K562 (cell line): ENCODE data around the gene TRAF5. TPM values are rescaled to one million over a fixed set of nuclear protein-coding genes. Genes with fewer than 3 reads are reported as not detected.
"Not testable (repeated sequence)": the region's sequence is repeated elsewhere in the genome, so short reads cannot be mapped to it uniquely, and the experiment has no call there.

Source experiments
- ADNP ChIP-seq: fragments of 200-800 bp; sonication (Bioruptor generic); IDR thresholded peaks from 2 replicates; pipeline ENCODE4 v1.6.1; 2016; ENCODE audit warnings: missing genetic modification characterization, missing compliant biosample characterization
- ARNT ChIP-seq, 2 experiments: fragments of 450-650 bp; IDR thresholded peaks; 2 replicates each; pipeline ENCODE4 v1.6.1; 2016; ENCODE audit warnings: mild to moderate bottlenecking in 1 of 2
- CBFA2T2 ChIP-seq: fragments of 450-650 bp; conservative IDR thresholded peaks from 2 replicates; pipeline ENCODE4 v1.6.1; 2017; ENCODE audit warnings: mild to moderate bottlenecking
- CBFA2T3 ChIP-seq: fragments of 450-650 bp; IDR thresholded peaks from 2 replicates; pipeline ENCODE4 v1.6.1; 2017
- CC2D1A ChIP-seq: fragments of 450-650 bp; IDR thresholded peaks from 2 replicates; pipeline ENCODE4 v1.6.1; 2017; ENCODE audit warnings: mild to moderate bottlenecking
- CREB1 ChIP-seq, 2 experiments: sonication (generic) in 1 of 2; formaldehyde crosslinking in 1 of 2; IDR thresholded peaks; 2 replicates each; pipeline versions ENCODE4 v1.6.1 to v1.8.0; 2012 to 2022; ENCODE audit warnings: inconsistent platforms in 1 of 2, mild to moderate bottlenecking in 1 of 2, missing genetic modification reagents in 1 of 2, moderate library complexity in 1 of 2
- CXXC5 ChIP-seq: fragments of 250-450 bp; sonication (Bioruptor Pico); IDR thresholded peaks from 2 replicates; pipeline ENCODE4 v1.8.0; 2022; ENCODE audit warnings: inconsistent platforms, mild to moderate bottlenecking, moderate library complexity
- DPF2 ChIP-seq: fragments of 450-650 bp; IDR thresholded peaks from 2 replicates; pipeline ENCODE4 v1.6.1; 2016
- FOXM1 ChIP-seq, 2 experiments: fragments of 450-650 bp in 1 of 2; sonication (generic) in 1 of 2; formaldehyde crosslinking in 1 of 2; IDR thresholded peaks; 2 replicates each; pipeline versions ENCODE4 v1.6.1 to v1.9.0; 2017 to 2022; ENCODE audit warnings: low read depth in 2 of 2, mild to moderate bottlenecking in 2 of 2, missing genetic modification reagents in 1 of 2, moderate library complexity in 1 of 2
- HDAC2 ChIP-seq: fragments of 450-650 bp; IDR thresholded peaks from 2 replicates; pipeline ENCODE4 v1.6.1; 2016; ENCODE audit warnings: mild to moderate bottlenecking
- HDAC3 ChIP-seq: fragments of 450-650 bp; IDR thresholded peaks from 2 replicates; pipeline ENCODE4 v1.6.1; 2018; ENCODE audit warnings: borderline replicate concordance, mild to moderate bottlenecking, moderate library complexity; ENCODE audit not compliant: partially characterized antibody
- JUN ChIP-seq, 2 experiments: sonication (generic) in 1 of 2; formaldehyde crosslinking in 1 of 2; IDR thresholded peaks; 2 replicates each; pipeline versions ENCODE4 v1.6.1 to v1.8.0; 2012 to 2022; ENCODE audit warnings: borderline replicate concordance in 2 of 2, mild to moderate bottlenecking in 2 of 2, improper control_type of control experiment in 1 of 2, low read depth in 1 of 2, low read length in 1 of 2, missing genetic modification reagents in 1 of 2
- JUND ChIP-seq, 2 experiments: IDR thresholded peaks; 2 replicates in 1 of 2; 3 replicates in 1 of 2; pipeline ENCODE4 v1.6.1; 2011; ENCODE audit warnings: borderline replicate concordance in 2 of 2, low read depth in 2 of 2, low read length in 2 of 2, improper control_type of control experiment in 1 of 2, missing biosample characterization in 1 of 2, missing genetic modification characterization in 1 of 2, missing genetic modification reagents in 1 of 2
- KDM1A ChIP-seq, 2 experiments: fragments of 450-650 bp; IDR thresholded peaks; 2 replicates each; pipeline ENCODE4 v1.6.1; 2016; ENCODE audit warnings: mild to moderate bottlenecking in 2 of 2
- KLF16 ChIP-seq: IDR thresholded peaks from 2 replicates; pipeline ENCODE4 v1.6.1; 2016; ENCODE audit warnings: antibody characterized with exemption
- MLLT1 ChIP-seq, 2 experiments: fragments of 450-650 bp; IDR thresholded peaks; 2 replicates each; pipeline ENCODE4 v1.6.1; 2016
- NFIC ChIP-seq: fragments of 450-650 bp; IDR thresholded peaks from 2 replicates; pipeline ENCODE4 v1.6.1; 2017; ENCODE audit warnings: mild to moderate bottlenecking, inconsistent platforms
- PML ChIP-seq: IDR thresholded peaks from 2 replicates; pipeline ENCODE4 v1.6.1; 2012; ENCODE audit warnings: low read length, inconsistent platforms
- POLR2AphosphoS5 ChIP-seq: IDR thresholded peaks from 2 replicates; pipeline ENCODE4 v1.6.1; 2011; ENCODE audit warnings: mild to moderate bottlenecking, low read depth, low read length, moderate library complexity; ENCODE audit not compliant: control insufficient read depth, insufficient read depth
- SMARCA4 ChIP-seq: fragments of 450-650 bp; IDR thresholded peaks from 2 replicates; pipeline ENCODE4 v1.6.1; 2016
- SMARCE1 ChIP-seq: fragments of 450-650 bp; IDR thresholded peaks from 2 replicates; pipeline ENCODE4 v1.7.1; 2016; ENCODE audit warnings: mild to moderate bottlenecking
- SOX6 ChIP-seq: fragments of 450-650 bp; IDR thresholded peaks from 2 replicates; pipeline ENCODE4 v1.6.1; 2014; ENCODE audit warnings: mild to moderate bottlenecking
- STAT5A ChIP-seq: IDR thresholded peaks from 2 replicates; pipeline ENCODE4 v1.6.1; 2012; ENCODE audit warnings: low read length, inconsistent platforms, borderline replicate concordance
- TAL1 ChIP-seq: fragments of 450-650 bp; IDR thresholded peaks from 2 replicates; pipeline ENCODE4 v1.6.1; 2016; ENCODE audit warnings: mild to moderate bottlenecking
- TBL1XR1 ChIP-seq, 2 experiments: IDR thresholded peaks; 2 replicates each; pipeline ENCODE4 v1.6.1; 2012; ENCODE audit warnings: improper control_type of control experiment in 2 of 2, low read length in 2 of 2, mild to moderate bottlenecking in 1 of 2
- TEAD4 ChIP-seq, 2 experiments: sonication (generic) in 1 of 2; formaldehyde crosslinking in 1 of 2; IDR thresholded peaks; 2 replicates each; pipeline versions ENCODE4 v1.6.1 to v1.8.0; 2012 to 2022; ENCODE audit warnings: borderline replicate concordance in 1 of 2, inconsistent platforms in 1 of 2, low read length in 1 of 2, mild to moderate bottlenecking in 1 of 2, missing genetic modification reagents in 1 of 2
- TRIM24 ChIP-seq, 2 experiments: fragments of 450-650 bp; IDR thresholded peaks; 2 replicates each; pipeline ENCODE4 v1.6.1; 2016
- VEZF1 ChIP-seq: fragments of 200-800 bp; sonication (Bioruptor generic); IDR thresholded peaks from 2 replicates; pipeline ENCODE4 v1.6.1; 2017; ENCODE audit warnings: missing genetic modification characterization, missing compliant biosample characterization
- polyA plus RNA-seq, 8 experiments: library from polyadenylated mRNA; depleted of rRNA in 4 of 8; stranded (reverse) in 5 of 8; unstranded in 3 of 8; fragments of >200 nt; fragmentation: Nextera tagmentation in 2 of 8; fragmentation: Illumina TruSeq in 1 of 8; extraction: Ambion mirVana in 2 of 8; extraction: Trizol in 1 of 8; gene quantifications; 2 replicates each; pipeline versions ENCODE4 v1.2.1 to v1.2.3, GENCODE V29; 2011 to 2014; ENCODE audit warnings: inconsistent platforms in 1 of 8, missing spikeins in 1 of 8
- total RNA-seq, 7 experiments: library from RNA; depleted of rRNA in 6 of 7; stranded (reverse); fragments of >200 nt in 6 of 7; fragmentation: Illumina TruSeq in 2 of 7; extraction: Trizol in 2 of 7; gene quantifications; 2 replicates each; pipeline versions ENCODE4 v1.2.1 to v1.2.3, GENCODE V29; 2011 to 2021; ENCODE audit warnings: low replicate concordance in 1 of 7

The TRAF5 gene
- total and polyA plus RNA-seq, 9 of the 15 experiments (the other 6 are each of a cell fraction or from before 2014, with no cell fraction given), result 2.0 to 9.3 (median 5.3) TPM

GRCh38 chr1:211321646-211322045 is 5.0 kb upstream of the TRAF5 start (continued):
- TF ChIP-seq TEAD4 (IDR thresholded peaks at IDR 0.05; ENCODE audit: low read length), result peak; percentile 81
- not testable (repeated sequence) for TF ChIP-seq TEAD4 (CRISPR knock-in tag; IDR thresholded peaks at IDR 0.05; ENCODE audit: borderline replicate concordance); JUN (CRISPR knock-in tag; IDR thresholded peaks at IDR 0.05; ENCODE audit: borderline replicate concordance); JUND (tag; IDR thresholded peaks at IDR 0.05; ENCODE audit: borderline replicate concordance, low read depth, low read length); CREB1 (CRISPR knock-in tag; IDR thresholded peaks at IDR 0.05); FOXM1 (CRISPR knock-in tag; IDR thresholded peaks at IDR 0.05; ENCODE audit: low read depth)
- TF ChIP-seq KLF16, result peak; percentile 56; the same call in 1 of the 2 replicates
- TF ChIP-seq PML, result peak; percentile 49; the same call in 1 of the 2 replicates
- TF ChIP-seq TBL1XR1 (IDR thresholded peaks at IDR 0.05; ENCODE audit: low read length in 2 of 2), result peak in 1 of 2 experiments; percentile 22; a peak in 1 of 4 replicates
- TF ChIP-seq KDM1A (IDR thresholded peaks at IDR 0.05), result peak; percentile 93 to 94
- TF ChIP-seq CBFA2T3, result peak; percentile 95
- TF ChIP-seq TAL1, result peak; percentile 92
- peak; percentile 77 to 80 for TF ChIP-seq TRIM24 (IDR thresholded peaks at IDR 0.05)
- TF ChIP-seq NFIC, result peak; percentile 55
- peak; percentile 74; the same call in 1 of the 2 replicates for TF ChIP-seq CC2D1A
- TF ChIP-seq HDAC2, result peak; percentile 84; the same call in 1 of the 2 replicates
- peak; percentile 85 for TF ChIP-seq SMARCE1
- peak; percentile 91 for TF ChIP-seq SMARCA4
- TF ChIP-seq JUN (IDR thresholded peaks at IDR 0.05; ENCODE audit: borderline replicate concordance, low read depth, low read length), result 0 out of 2 replicates have a peak, but pooled peaks have one; percentile 6
- peak; percentile 33; the same call in 1 of the 2 replicates for TF ChIP-seq JUND (IDR thresholded peaks at IDR 0.05; ENCODE audit: borderline replicate concordance, low read depth, low read length)
- TF ChIP-seq HDAC3, result peak; percentile 37
- TF ChIP-seq STAT5A, result peak; percentile 67; the same call in 1 of the 2 replicates
- TF ChIP-seq DPF2, result peak; percentile 90
- peak; percentile 27; the same call in 1 of the 2 replicates for TF ChIP-seq VEZF1
- TF ChIP-seq MLLT1 (IDR thresholded peaks at IDR 0.05), result peak in 1 of 2 experiments; percentile 77; a peak in 2 of 4 replicates
- TF ChIP-seq POLR2AphosphoS5, result peak; percentile 69; the same call in 1 of the 2 replicates
- 0 out of 2 replicates have a peak, but pooled peaks have one; percentile 12 for TF ChIP-seq CREB1 (IDR thresholded peaks at IDR 0.05)
- TF ChIP-seq CBFA2T2, result peak; percentile 89
- TF ChIP-seq SOX6, result peak; percentile 27; the same call in 1 of the 2 replicates
- peak; percentile 47; the same call in 1 of the 2 replicates for TF ChIP-seq FOXM1 (IDR thresholded peaks at IDR 0.05; ENCODE audit: low read depth)
- peak; percentile 67 for TF ChIP-seq ADNP (tag)
- peak in 1 of 2 experiments; percentile 51; a peak in 2 of 4 replicates for TF ChIP-seq ARNT (IDR thresholded peaks at IDR 0.05)
- TF ChIP-seq CXXC5, result peak; percentile 60
